Thyroid gland (tissue), 4 donors: ENCODE data around the gene CSMD2. TPM values are rescaled to one million over a fixed set of nuclear protein-coding genes. Genes with fewer than 3 reads are reported as not detected.

Experiments used
- DNase-seq, 2 donors: peaks; one replicate each; pipeline ENCODE4 v3.0.0-alpha.2; 2019
- H3K27ac ChIP-seq, 3 donors: fragments of 200-600 bp; sonication (generic); 1 replicate in 2 of 3; 2 replicates in 1 of 3; pipeline ENCODE4 v1.5.1; 2016 to 2019; ENCODE audit warnings: mild to moderate bottlenecking in 1 of 3, moderate library complexity in 1 of 3
- H3K27me3 ChIP-seq: fragments of 200-600 bp; sonication (generic); one replicate; pipeline ENCODE4 v1.5.1; 2019
- H3K36me3 ChIP-seq, 2 donors: fragments of 200-600 bp; sonication (generic); one replicate each; pipeline ENCODE4 v1.5.1; 2016 to 2019
- H3K4me1 ChIP-seq, 2 donors: fragments of 200-600 bp; sonication (generic); one replicate each; pipeline ENCODE4 v1.5.1; 2017 to 2019
- H3K4me3 ChIP-seq, 3 donors: fragments of 200-600 bp; sonication (generic); replicated peaks in 1 of 3; 1 replicate in 2 of 3; 2 replicates in 1 of 3; pipeline ENCODE4 v1.5.1; 2016; ENCODE audit warnings: mild to moderate bottlenecking in 1 of 3
- H3K9me3 ChIP-seq: fragments of 200-600 bp; sonication (generic); one replicate; pipeline ENCODE4 v1.5.1; 2017
- POLR2A ChIP-seq, 2 donors: fragments of 450-650 bp; IDR thresholded peaks; one replicate each; pipeline ENCODE4 v1.6.1; 2017; ENCODE audit warnings: antibody characterized with exemption in 2 of 2, mild to moderate bottlenecking in 2 of 2, moderate library complexity in 1 of 2
- whole genome bisulfite sequencing, 2 donors: methylation state at CpG; one replicate each; pipeline ENCODE4 v1.1.5; 2017; 5-methylcytosine and 5-hydroxymethylcytosine counted together
- intact Hi-C: fragments of 100-400 bp; cut with DNase I; formaldehyde crosslinking; loops from one replicate; pipeline ENCODE4 v1.15.1; 2023
- total RNA-seq, 4 donors: library from RNA; depleted of rRNA; stranded (reverse); fragments of >200 nt; gene quantifications; one replicate each; pipeline ENCODE4 v1.2.3, GENCODE V29; 2016
- TF ChIP-seq, protein P1 (sequence below), 6 experiments: fragments of 200-600 bp in 3 of 6; fragments of 450-650 bp in 3 of 6; sonication (generic) in 3 of 6; IDR thresholded peaks; one replicate each; pipeline ENCODE4 v1.5.1; 2016 to 2019; ENCODE audit warnings: antibody characterized with exemption in 6 of 6, mild to moderate bottlenecking in 2 of 6, inconsistent platforms in 1 of 6, moderate library complexity in 1 of 6

The CSMD2 gene
- total RNA-seq, 4 donors from 2014 or later = 0.10 to 0.45 (median 0.13) TPM; not detected in 1

DNA sequence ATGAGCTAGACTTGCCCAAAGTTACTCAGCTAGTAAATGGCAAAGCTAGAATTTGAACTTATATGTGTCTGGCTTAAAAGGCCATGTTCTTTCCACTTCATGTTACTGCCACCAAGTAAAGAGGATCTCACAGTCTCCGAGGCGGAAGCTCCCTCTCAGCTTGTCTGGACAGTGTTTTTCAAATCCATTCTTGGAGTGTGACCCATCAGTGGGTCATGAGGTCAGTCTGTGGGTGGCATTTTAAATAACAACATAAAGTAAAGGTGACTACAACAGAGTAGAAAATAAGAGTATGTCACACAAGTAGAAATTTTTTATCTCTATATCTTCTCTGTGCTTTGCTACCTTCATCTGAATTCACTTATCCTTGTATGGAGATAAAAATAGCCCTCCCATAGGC is 304.4 kb downstream of the CSMD2 start:
- Histone ChIP-seq H3K27ac (no peak overlapping the region), H3K4me1 (no peaks in the 10 kb centered on the region), H3K4me3 (no peak overlapping the region), H3K36me3 (no peaks in the 10 kb centered on the region), H3K9me3 (no peaks in the 10 kb centered on the region), H3K27me3 (no peaks in the 10 kb centered on the region)
- 50 to 67% methylated on average over 2 of the region's 2 CpGs for WGBS, 2 donors
- intact Hi-C loops = no loop called here
- no peak for DNase-seq
- no peak for TF ChIP-seq POLR2A (IDR thresholded peaks at IDR 0.05)
- TF ChIP-seq, protein P1, sequence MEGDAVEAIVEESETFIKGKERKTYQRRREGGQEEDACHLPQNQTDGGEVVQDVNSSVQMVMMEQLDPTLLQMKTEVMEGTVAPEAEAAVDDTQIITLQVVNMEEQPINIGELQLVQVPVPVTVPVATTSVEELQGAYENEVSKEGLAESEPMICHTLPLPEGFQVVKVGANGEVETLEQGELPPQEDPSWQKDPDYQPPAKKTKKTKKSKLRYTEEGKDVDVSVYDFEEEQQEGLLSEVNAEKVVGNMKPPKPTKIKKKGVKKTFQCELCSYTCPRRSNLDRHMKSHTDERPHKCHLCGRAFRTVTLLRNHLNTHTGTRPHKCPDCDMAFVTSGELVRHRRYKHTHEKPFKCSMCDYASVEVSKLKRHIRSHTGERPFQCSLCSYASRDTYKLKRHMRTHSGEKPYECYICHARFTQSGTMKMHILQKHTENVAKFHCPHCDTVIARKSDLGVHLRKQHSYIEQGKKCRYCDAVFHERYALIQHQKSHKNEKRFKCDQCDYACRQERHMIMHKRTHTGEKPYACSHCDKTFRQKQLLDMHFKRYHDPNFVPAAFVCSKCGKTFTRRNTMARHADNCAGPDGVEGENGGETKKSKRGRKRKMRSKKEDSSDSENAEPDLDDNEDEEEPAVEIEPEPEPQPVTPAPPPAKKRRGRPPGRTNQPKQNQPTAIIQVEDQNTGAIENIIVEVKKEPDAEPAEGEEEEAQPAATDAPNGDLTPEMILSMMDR (IDR thresholded peaks at IDR 0.05) = no peak

DNA sequence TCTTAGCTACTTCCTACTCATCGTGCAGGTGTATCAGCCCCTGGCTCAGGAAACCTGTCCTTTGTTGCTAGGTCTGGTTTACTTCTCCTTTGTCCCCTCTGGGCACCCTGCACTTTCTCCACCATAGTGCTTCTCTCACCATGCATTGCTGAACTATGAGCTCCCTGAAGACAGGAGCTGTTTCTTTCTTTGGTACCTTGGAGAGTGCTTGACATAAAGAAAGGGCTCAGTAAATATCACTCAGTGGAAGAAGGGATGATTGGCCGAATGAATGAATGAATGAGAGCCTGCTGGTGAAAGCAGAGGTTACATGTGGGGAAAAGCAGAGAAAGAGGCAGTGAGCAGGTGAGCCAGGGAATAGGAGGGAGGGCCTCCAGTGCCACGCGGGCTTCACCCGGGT is 310.9 kb downstream of the CSMD2 start:
- no peaks in the 10 kb centered on the region for H3K36me3 ChIP-seq
- H3K4me1 ChIP-seq = no peaks in the 10 kb centered on the region
- 79 to 87% methylated on average over 5 of the region's 5 CpGs for WGBS, 2 donors
- intact Hi-C loops = no loop called here
- TF ChIP-seq POLR2A (IDR thresholded peaks at IDR 0.05) = no peak
- TF ChIP-seq, protein P1 (IDR thresholded peaks at IDR 0.05) = no peak
- no peak overlapping the region for H3K27ac ChIP-seq
- no peak overlapping the region for H3K4me3 ChIP-seq
- no peaks in the 10 kb centered on the region for H3K9me3 ChIP-seq
- no peaks in the 10 kb centered on the region for H3K27me3 ChIP-seq
- no peak for DNase-seq

DNA sequence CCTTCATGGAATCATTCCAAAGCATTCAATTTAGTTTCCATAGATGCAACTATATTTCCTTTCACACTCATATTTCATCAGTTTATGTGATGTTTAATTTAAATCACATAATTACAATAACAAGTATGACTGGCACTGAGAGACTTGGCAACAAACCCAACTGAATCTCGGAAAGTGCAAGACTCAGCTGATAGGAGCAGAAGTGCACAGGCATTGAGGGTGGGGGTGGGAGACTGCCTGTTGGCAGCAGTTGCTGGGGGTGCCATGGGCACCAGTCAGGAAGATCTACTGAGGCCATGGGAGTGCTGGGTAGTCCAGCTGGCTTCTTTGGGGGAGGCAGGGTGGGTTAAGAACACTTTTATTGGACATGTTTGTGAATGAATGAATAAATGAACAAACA is 311.6 kb downstream of the CSMD2 start:
- whole genome bisulfite sequencing, 2 donors = 44 to 47% methylated on average over 1 of the region's 1 CpG
- intact Hi-C loops = no loop called here

DNA sequence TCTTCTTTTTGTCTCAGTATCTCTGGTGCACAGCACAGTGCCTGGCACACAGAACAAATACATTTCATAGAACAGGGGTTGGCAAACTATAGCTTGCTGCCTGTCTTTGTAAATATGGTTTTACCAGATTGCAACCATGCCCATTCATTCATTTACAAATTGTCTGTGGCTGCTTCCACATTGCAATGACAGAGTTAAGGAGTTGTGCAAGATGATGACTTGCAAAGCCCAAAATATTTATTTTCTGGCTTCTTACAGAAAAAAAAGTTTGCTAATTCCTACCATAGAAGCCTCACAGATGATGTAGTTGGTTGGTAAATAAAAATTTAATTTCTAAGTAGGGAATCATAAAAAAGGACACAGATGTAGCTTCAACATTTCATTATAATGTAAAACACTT is 312.3 kb downstream of the CSMD2 start:
- intact Hi-C loops = no loop called here
- H3K4me1 ChIP-seq = no peaks in the 10 kb centered on the region

More for the DNA sequence above, 311.6 kb downstream of the CSMD2 start:
- H3K36me3 ChIP-seq = no peaks in the 10 kb centered on the region
- TF ChIP-seq, protein P1 (IDR thresholded peaks at IDR 0.05) = no peak
- no peak for TF ChIP-seq POLR2A (IDR thresholded peaks at IDR 0.05)
- H3K27ac ChIP-seq = no peak overlapping the region
- no peak for DNase-seq
- no peaks in the 10 kb centered on the region for H3K27me3 ChIP-seq
- no peaks in the 10 kb centered on the region for H3K4me1 ChIP-seq
- no peaks in the 10 kb centered on the region for H3K9me3 ChIP-seq
- no peak overlapping the region for H3K4me3 ChIP-seq

DNA sequence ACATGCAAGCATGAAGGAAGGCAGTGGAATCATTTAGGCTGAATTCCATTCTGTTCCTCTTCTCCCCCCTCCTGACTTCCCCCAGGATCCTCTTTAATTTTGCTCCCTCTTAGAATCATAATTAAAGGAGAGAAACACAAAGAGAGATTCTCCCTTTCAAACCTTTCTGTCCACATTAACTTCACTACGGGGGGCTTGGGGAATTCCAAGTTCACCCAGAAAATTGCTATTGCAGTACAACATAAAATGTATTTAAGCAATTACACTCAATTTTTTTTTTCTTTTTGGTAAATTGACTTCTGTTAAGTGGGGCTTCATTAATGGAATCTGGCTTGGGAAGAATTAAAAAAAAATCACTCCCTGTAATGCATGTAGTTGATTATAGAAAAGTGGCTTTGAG is 314.5 kb downstream of the CSMD2 start:
- no peak overlapping the region for H3K27ac ChIP-seq
- intact Hi-C loops = no loop called here
- no peaks in the 10 kb centered on the region for H3K4me1 ChIP-seq
- H3K4me3 ChIP-seq = no peak overlapping the region
- H3K9me3 ChIP-seq = no peaks in the 10 kb centered on the region
- TF ChIP-seq, protein P1 (IDR thresholded peaks at IDR 0.05) = no peak
- TF ChIP-seq POLR2A (IDR thresholded peaks at IDR 0.05) = no peak
- H3K36me3 ChIP-seq = no peaks in the 10 kb centered on the region
- no peaks in the 10 kb centered on the region for H3K27me3 ChIP-seq
- no peak for DNase-seq
- 89 to 92% methylated on average over 1 of the region's 1 CpG for WGBS, 2 donors

More for the DNA sequence above, 312.3 kb downstream of the CSMD2 start:
- Histone ChIP-seq H3K4me3 (no peak overlapping the region), H3K27ac (no peak overlapping the region), H3K27me3 (no peaks in the 10 kb centered on the region), H3K9me3 (no peaks in the 10 kb centered on the region), H3K36me3 (no peaks in the 10 kb centered on the region)
- no peak for TF ChIP-seq POLR2A (IDR thresholded peaks at IDR 0.05)
- TF ChIP-seq, protein P1 (IDR thresholded peaks at IDR 0.05) = no peak
- DNase-seq = no peak
